ENCODE measurements around the gene OR6C75. TPM values are rescaled to one million over a fixed set of nuclear protein-coding genes. Genes with fewer than 3 reads are reported as not detected.

OR6C75 gene
- total and polyA plus RNA-seq, 2 of the 4 experiments (the other 2 are of a cell fraction): not detected

- intact Hi-C loops (cut with micrococcal nuclease): no loop called here
- no peak overlapping the region for H3K23ac ChIP-seq (ENCODE audit: low read depth, low read length)
- H2AK9ac ChIP-seq (replicated peaks; ENCODE audit: low read depth, low read length, poor library complexity): peak overlapping the region; percentile 37
- TF ChIP-seq RAD21 (IDR thresholded peaks at IDR 0.05; ENCODE audit: low read length): no peak
- TF ChIP-seq BHLHE40 (IDR thresholded peaks at IDR 0.05; ENCODE audit: low read depth, low read length): no peak
- DNase-seq: no peak
- H4K20me1 ChIP-seq (ENCODE audit: insufficient read depth, low read length): no peaks in the 10 kb centered on the region
- no peak overlapping the region for H2AFZ ChIP-seq (replicated peaks; ENCODE audit: low read length, poor library complexity)
- no peak overlapping the region for H2BK120ac ChIP-seq (ENCODE audit: low read depth, low read length)
- no peak overlapping the region for H4K5ac ChIP-seq (ENCODE audit: low read depth, low read length)
- H3K9ac ChIP-seq (ENCODE audit: low read depth, low read length): no peak overlapping the region
- H2AK5ac ChIP-seq (ENCODE audit: low read depth, low read length): no peak overlapping the region
- no peak overlapping the region for H3K14ac ChIP-seq (replicated peaks; ENCODE audit: low read depth, low read length)
- no peaks in the 10 kb centered on the region for H3K9me3 ChIP-seq (ENCODE audit: control insufficient read depth, insufficient read depth, low read length)
- no peak overlapping the region for H2BK15ac ChIP-seq (ENCODE audit: low read depth, low read length)
- H3K79me1 ChIP-seq (ENCODE audit: low read depth in 1 of 2, low read length in 2 of 2): no peaks in the 10 kb centered on the region
- ATAC-seq (ENCODE audit: low read depth): no peak
- H3K4ac ChIP-seq (ENCODE audit: low read depth, low read length): no peak overlapping the region
- POLR2A ChIA-PET (ENCODE audit: unreplicated experiment): no interaction called here
- no peak overlapping the region for H4K91ac ChIP-seq (ENCODE audit: insufficient read depth, low read depth, low read length)
- no TSS peak for BruUV-seq (replicated peaks)
- no peak overlapping the region for H3K56ac ChIP-seq (ENCODE audit: extremely low read depth, insufficient read depth, low read length)
- H3K27ac ChIP-seq (ENCODE audit: insufficient read depth, low read length): no peak overlapping the region
- H2BK20ac ChIP-seq (ENCODE audit: low read depth, low read length): no peak overlapping the region
- in situ Hi-C loops (cut with MboI; ENCODE audit: low sequenced_read_pairs): no loop called here
- H3K4me3 ChIP-seq (ENCODE audit: insufficient read depth, low read depth, low read length): no peak overlapping the region
- H2BK5ac ChIP-seq (ENCODE audit: low read depth, low read length, poor library complexity, severe bottlenecking): no peak overlapping the region
- CTCF ChIA-PET: no interaction called here
- 80% methylated on average over 14 of the region's 23 CpGs; no CpG with 5 or more reads in 1 of the 2 experiments for WGBS, 2 experiments (ENCODE audit: extremely low coverage in 2 of 2, insufficient read length in 1 of 2)
- H3K9me1 ChIP-seq (ENCODE audit: insufficient read depth, low read length): no peaks in the 10 kb centered on the region
- no peak overlapping the region for H3K18ac ChIP-seq (ENCODE audit: low read depth, low read length)
- H3K36me3 ChIP-seq (ENCODE audit: control insufficient read depth, insufficient read depth, low read length): no peaks in the 10 kb centered on the region
- dilution Hi-C loops (cut with HindIII; ENCODE audit: low sequenced_read_pairs, unreplicated experiment): no loop called here
- no peaks in the 10 kb centered on the region for H3K4me1 ChIP-seq (ENCODE audit: control insufficient read depth, insufficient read depth, low read length)
- no peak overlapping the region for H3K4me2 ChIP-seq (ENCODE audit: low read depth, low read length)
- H3K27me3 ChIP-seq (ENCODE audit: control insufficient read depth, insufficient read depth, low read length): no peaks in the 10 kb centered on the region
- no peak overlapping the region for H4K8ac ChIP-seq (ENCODE audit: low read depth in 2 of 2, low read length in 2 of 2)
Measured at GRCh38 chr12:55392032-55392795, 29.4 kb downstream of the OR6C75 start.

All from IMR-90 (cell line).